ENCODE results near the gene MAP2K2. TPM values are rescaled to one million over a fixed set of nuclear protein-coding genes. Genes with fewer than 3 reads are reported as not detected.

MAP2K2 gene
- polyA plus RNA-seq, 1 donor from 2014 or later, result 95.5 TPM

DNA sequence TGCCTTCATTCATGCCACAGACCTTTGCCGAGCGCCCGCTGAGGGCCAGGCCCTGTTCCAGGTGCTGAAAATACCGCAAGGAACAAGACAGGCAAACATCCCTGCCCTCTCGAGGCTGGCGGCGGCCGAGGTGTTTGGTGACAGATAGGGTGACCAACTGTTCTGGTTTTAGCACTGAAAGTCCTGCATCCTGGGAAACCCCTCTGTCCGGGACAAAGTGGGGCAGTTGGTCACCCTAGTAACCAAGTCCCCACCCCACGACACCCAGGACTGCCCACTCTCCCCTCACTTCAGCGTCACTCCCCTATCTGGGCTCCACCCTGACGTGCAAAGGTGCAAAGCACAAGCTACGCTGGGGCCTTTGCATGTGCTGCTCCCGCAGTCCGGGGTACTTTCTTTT lies 74.5 kb downstream of the MAP2K2 start:
- no peaks in the 10 kb centered on the region for H3K36me3 ChIP-seq (ENCODE audit: insufficient read depth, low read length)
- TF ChIP-seq TAF1 (IDR thresholded peaks at IDR 0.05; ENCODE audit: low read depth) (no peak), SMC3 (conservative IDR thresholded peaks at IDR 0.05; ENCODE audit: poor library complexity) (no peak), EP300 (conservative IDR thresholded peaks at IDR 0.05; ENCODE audit: poor library complexity, severe bottlenecking) (no peak), MXI1 (conservative IDR thresholded peaks at IDR 0.05; ENCODE audit: poor library complexity, severe bottlenecking) (no peak), RAD21 (conservative IDR thresholded peaks at IDR 0.05) (no peak), EZH2 (IDR thresholded peaks at IDR 0.05; ENCODE audit: borderline replicate concordance, insufficient read depth, low read length, poor library complexity, severe bottlenecking) (no peak), POLR2AphosphoS5 (IDR thresholded peaks at IDR 0.05) (no peak)
- TF ChIP-seq, protein P1, sequence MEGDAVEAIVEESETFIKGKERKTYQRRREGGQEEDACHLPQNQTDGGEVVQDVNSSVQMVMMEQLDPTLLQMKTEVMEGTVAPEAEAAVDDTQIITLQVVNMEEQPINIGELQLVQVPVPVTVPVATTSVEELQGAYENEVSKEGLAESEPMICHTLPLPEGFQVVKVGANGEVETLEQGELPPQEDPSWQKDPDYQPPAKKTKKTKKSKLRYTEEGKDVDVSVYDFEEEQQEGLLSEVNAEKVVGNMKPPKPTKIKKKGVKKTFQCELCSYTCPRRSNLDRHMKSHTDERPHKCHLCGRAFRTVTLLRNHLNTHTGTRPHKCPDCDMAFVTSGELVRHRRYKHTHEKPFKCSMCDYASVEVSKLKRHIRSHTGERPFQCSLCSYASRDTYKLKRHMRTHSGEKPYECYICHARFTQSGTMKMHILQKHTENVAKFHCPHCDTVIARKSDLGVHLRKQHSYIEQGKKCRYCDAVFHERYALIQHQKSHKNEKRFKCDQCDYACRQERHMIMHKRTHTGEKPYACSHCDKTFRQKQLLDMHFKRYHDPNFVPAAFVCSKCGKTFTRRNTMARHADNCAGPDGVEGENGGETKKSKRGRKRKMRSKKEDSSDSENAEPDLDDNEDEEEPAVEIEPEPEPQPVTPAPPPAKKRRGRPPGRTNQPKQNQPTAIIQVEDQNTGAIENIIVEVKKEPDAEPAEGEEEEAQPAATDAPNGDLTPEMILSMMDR (IDR thresholded peaks at IDR 0.05; ENCODE audit: poor library complexity, severe bottlenecking), result no peak
- TF ChIP-seq, protein P2, sequence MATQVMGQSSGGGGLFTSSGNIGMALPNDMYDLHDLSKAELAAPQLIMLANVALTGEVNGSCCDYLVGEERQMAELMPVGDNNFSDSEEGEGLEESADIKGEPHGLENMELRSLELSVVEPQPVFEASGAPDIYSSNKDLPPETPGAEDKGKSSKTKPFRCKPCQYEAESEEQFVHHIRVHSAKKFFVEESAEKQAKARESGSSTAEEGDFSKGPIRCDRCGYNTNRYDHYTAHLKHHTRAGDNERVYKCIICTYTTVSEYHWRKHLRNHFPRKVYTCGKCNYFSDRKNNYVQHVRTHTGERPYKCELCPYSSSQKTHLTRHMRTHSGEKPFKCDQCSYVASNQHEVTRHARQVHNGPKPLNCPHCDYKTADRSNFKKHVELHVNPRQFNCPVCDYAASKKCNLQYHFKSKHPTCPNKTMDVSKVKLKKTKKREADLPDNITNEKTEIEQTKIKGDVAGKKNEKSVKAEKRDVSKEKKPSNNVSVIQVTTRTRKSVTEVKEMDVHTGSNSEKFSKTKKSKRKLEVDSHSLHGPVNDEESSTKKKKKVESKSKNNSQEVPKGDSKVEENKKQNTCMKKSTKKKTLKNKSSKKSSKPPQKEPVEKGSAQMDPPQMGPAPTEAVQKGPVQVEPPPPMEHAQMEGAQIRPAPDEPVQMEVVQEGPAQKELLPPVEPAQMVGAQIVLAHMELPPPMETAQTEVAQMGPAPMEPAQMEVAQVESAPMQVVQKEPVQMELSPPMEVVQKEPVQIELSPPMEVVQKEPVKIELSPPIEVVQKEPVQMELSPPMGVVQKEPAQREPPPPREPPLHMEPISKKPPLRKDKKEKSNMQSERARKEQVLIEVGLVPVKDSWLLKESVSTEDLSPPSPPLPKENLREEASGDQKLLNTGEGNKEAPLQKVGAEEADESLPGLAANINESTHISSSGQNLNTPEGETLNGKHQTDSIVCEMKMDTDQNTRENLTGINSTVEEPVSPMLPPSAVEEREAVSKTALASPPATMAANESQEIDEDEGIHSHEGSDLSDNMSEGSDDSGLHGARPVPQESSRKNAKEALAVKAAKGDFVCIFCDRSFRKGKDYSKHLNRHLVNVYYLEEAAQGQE (IDR thresholded peaks at IDR 0.05; ENCODE audit: borderline replicate concordance), result no peak
- no peaks in the 10 kb centered on the region for H3K79me2 ChIP-seq (replicated peaks; ENCODE audit: insufficient read depth, low read length)
- no peaks in the 10 kb centered on the region for H3K9me3 ChIP-seq (ENCODE audit: low read length)
- H3K4me2 ChIP-seq (ENCODE audit: low read length), result no peak overlapping the region
- no peak overlapping the region for H2AFZ ChIP-seq (ENCODE audit: low read depth, low read length)
- H3K27ac ChIP-seq (ENCODE audit: low read length), result no peak overlapping the region
- no peaks in the 10 kb centered on the region for H3K27me3 ChIP-seq (ENCODE audit: insufficient read depth, low read depth, low read length)
- no peaks in the 10 kb centered on the region for H3K9me2 ChIP-seq (ENCODE audit: insufficient read depth, low read length)
- H3K4me3 ChIP-seq (ENCODE audit: low read length), result no peak overlapping the region
- H3F3A ChIP-seq (ENCODE audit: insufficient read depth, low read length, poor library complexity, severe bottlenecking), result no peaks in the 10 kb centered on the region
- no peak overlapping the region for H3K9ac ChIP-seq (ENCODE audit: low read length)
- H4K20me1 ChIP-seq (ENCODE audit: insufficient read depth), result no peaks in the 10 kb centered on the region

DNA sequence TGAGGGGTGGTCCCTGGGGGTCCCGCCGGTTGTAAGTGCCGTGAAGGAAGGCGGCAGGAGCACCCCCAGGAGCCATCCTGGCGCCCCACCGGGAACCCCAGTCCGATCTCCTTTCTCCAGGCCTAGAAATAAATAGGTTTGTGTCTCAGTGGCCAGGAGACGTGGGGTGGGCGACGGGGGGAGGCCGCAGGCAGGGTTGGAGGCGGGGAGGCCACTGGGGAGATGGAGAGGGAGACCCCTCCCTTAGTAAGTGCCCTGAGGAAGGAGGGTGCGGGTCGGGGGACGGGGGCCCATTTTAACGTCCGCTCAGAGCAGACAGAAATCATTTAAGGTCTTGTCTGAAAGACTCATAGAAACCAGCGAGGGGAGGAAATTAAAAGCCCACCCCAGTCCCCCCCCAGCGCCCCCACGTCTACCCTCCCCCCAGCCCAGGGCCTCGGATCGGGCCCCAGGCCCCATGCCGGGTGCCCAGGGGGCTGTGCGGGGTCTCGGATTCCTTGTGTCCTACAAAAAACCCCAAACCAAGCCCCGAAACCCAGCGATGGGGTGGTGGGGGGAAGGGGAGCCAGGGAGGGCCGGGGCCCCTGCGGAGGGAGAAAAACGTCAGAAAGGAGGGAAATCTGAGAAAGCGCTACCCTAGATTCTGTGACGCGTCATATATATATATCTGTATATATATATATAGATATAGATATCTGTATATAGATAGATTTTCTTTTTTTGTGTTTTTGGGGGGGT lies 76.8 kb downstream of the MAP2K2 start:
- H4K20me1 ChIP-seq (ENCODE audit: insufficient read depth), result no peaks in the 10 kb centered on the region
- no peaks in the 10 kb centered on the region for H3K9me3 ChIP-seq (ENCODE audit: low read length)
- H3K4me2 ChIP-seq (ENCODE audit: low read length), result no peak overlapping the region
- no peaks in the 10 kb centered on the region for H3K27me3 ChIP-seq (ENCODE audit: insufficient read depth, low read depth, low read length)
- H3K4me3 ChIP-seq (ENCODE audit: low read length), result no peak overlapping the region
- no peaks in the 10 kb centered on the region for H3F3A ChIP-seq (ENCODE audit: insufficient read depth, low read length, poor library complexity, severe bottlenecking)
- H3K79me2 ChIP-seq (replicated peaks; ENCODE audit: insufficient read depth, low read length), result no peaks in the 10 kb centered on the region
- H3K9me2 ChIP-seq (ENCODE audit: insufficient read depth, low read length), result no peaks in the 10 kb centered on the region
- no peaks in the 10 kb centered on the region for H3K36me3 ChIP-seq (ENCODE audit: insufficient read depth, low read length)
- H3K27ac ChIP-seq (ENCODE audit: low read length), result no peak overlapping the region
- H3K9ac ChIP-seq (ENCODE audit: low read length), result no peak overlapping the region
- no peak overlapping the region for H2AFZ ChIP-seq (ENCODE audit: low read depth, low read length)
- TF ChIP-seq MXI1 (conservative IDR thresholded peaks at IDR 0.05; ENCODE audit: poor library complexity, severe bottlenecking) (no peak), POLR2AphosphoS5 (IDR thresholded peaks at IDR 0.05) (no peak), TAF1 (IDR thresholded peaks at IDR 0.05; ENCODE audit: low read depth) (no peak), SMC3 (conservative IDR thresholded peaks at IDR 0.05; ENCODE audit: poor library complexity) (no peak), RAD21 (conservative IDR thresholded peaks at IDR 0.05) (no peak), EZH2 (IDR thresholded peaks at IDR 0.05; ENCODE audit: borderline replicate concordance, insufficient read depth, low read length, poor library complexity, severe bottlenecking) (no peak), EP300 (conservative IDR thresholded peaks at IDR 0.05; ENCODE audit: poor library complexity, severe bottlenecking) (no peak)
- TF ChIP-seq, protein P2 (IDR thresholded peaks at IDR 0.05; ENCODE audit: borderline replicate concordance), result no peak
- TF ChIP-seq, protein P1 (IDR thresholded peaks at IDR 0.05; ENCODE audit: poor library complexity, severe bottlenecking), result no peak

All from neural cell (in vitro differentiated cells).